SK-N-SH (cell line): ENCODE measurements around the gene WDR44. TPM values are rescaled to one million over a fixed set of nuclear protein-coding genes. Genes with fewer than 3 reads are reported as not detected.

Source experiments
- CTCF ChIA-PET: fragments of 300-600, 350-600 bp; formaldehyde crosslinking; extraction: SDS; loops from one replicate; lab custom pipeline; 2021; lab: Yijun Ruan, JAX
- POLR2A ChIA-PET: fragments of 350-600 bp; sonication (Branson Sonifier 250); formaldehyde crosslinking; extraction: SDS; loops from one replicate; lab custom pipeline; 2020; ENCODE audit warnings: antibody characterized with exemption, inconsistent platforms; lab: Yijun Ruan, JAX
- DNase-seq: peaks from one replicate; pipeline ENCODE4 v3.0.0; 2012
- H2AFZ ChIP-seq: fragments of 200-600 bp; sonication (generic); 2 replicates; pipeline ENCODE4 v1.8.1; 2016; ENCODE audit warnings: antibody characterized with exemption, mild to moderate bottlenecking, low read depth
- H3F3A ChIP-seq: fragments of 200-600 bp; sonication (generic); replicated peaks from 2 replicates; pipeline ENCODE3; 2016; ENCODE audit warnings: antibody characterized with exemption, mild to moderate bottlenecking; ENCODE audit not compliant: insufficient read depth
- H3K27ac ChIP-seq, 2 experiments: fragments of 200-500 bp in 1 of 2; fragments of 200-600 bp in 1 of 2; sonication (Bioruptor generic) in 1 of 2; sonication (generic), shearing (Covaris generic) in 1 of 2; 2 replicates each; pipeline versions ENCODE4 v1.5.1 to v1.6.1; 2014 to 2016; ENCODE audit warnings: low read depth in 2 of 2, inconsistent platforms in 1 of 2, low read length in 1 of 2, mild to moderate bottlenecking in 1 of 2, mixed read lengths in 1 of 2
- H3K27me3 ChIP-seq: fragments of 200-600 bp; sonication (generic), shearing (Covaris generic); 2 replicates; pipeline ENCODE4 v1.6.1; 2016; ENCODE audit warnings: mixed run types; ENCODE audit not compliant: insufficient read depth
- H3K36me3 ChIP-seq, 2 experiments: fragments of 200-500 bp in 1 of 2; fragments of 200-600 bp in 1 of 2; sonication (Bioruptor generic) in 1 of 2; sonication (generic) in 1 of 2; replicated peaks in 1 of 2; 2 replicates each; pipeline versions ENCODE3 to v1.5.1; 2014 to 2016; ENCODE audit warnings: low read length in 1 of 2, mild to moderate bottlenecking in 1 of 2; ENCODE audit not compliant: insufficient read depth in 2 of 2, control insufficient read depth in 1 of 2
- H3K4me1 ChIP-seq, 2 experiments: fragments of 200-500 bp in 1 of 2; fragments of 200-600 bp in 1 of 2; sonication (Bioruptor generic) in 1 of 2; sonication (generic), shearing (Covaris generic) in 1 of 2; 2 replicates each; pipeline versions ENCODE4 v1.5.1 to v1.6.1; 2014 to 2016; ENCODE audit warnings: low read depth in 1 of 2, low read length in 1 of 2, mixed run types in 1 of 2; ENCODE audit not compliant: insufficient read depth in 2 of 2, control insufficient read depth in 1 of 2
- H3K4me2 ChIP-seq: fragments of 200-600 bp; sonication (generic), shearing (Covaris generic); 2 replicates; pipeline ENCODE4 v1.6.1; 2017; ENCODE audit warnings: mixed run types
- H3K4me3 ChIP-seq, 2 experiments: fragments of 200-500 bp in 1 of 2; fragments of 200-600 bp in 1 of 2; sonication (Bioruptor generic) in 1 of 2; sonication (generic), shearing (Covaris generic) in 1 of 2; 2 replicates each; pipeline versions ENCODE4 v1.5.1 to v1.8.1; 2014 to 2016; ENCODE audit warnings: low read depth in 2 of 2, inconsistent platforms in 1 of 2, low read length in 1 of 2, mild to moderate bottlenecking in 1 of 2, mixed read lengths in 1 of 2, moderate library complexity in 1 of 2
- H3K79me2 ChIP-seq: fragments of 200-600 bp; sonication (generic); 2 replicates; pipeline ENCODE4 v1.8.1; 2017; ENCODE audit warnings: mild to moderate bottlenecking; ENCODE audit not compliant: insufficient read depth
- H3K9ac ChIP-seq: fragments of 200-600 bp; sonication (generic); 2 replicates; pipeline ENCODE4 v1.6.1; 2017; ENCODE audit warnings: mixed run types
- H3K9me2 ChIP-seq: fragments of 200-600 bp; sonication (generic); 2 replicates; pipeline ENCODE4 v1.6.1; 2017; ENCODE audit warnings: mixed run types
- H3K9me3 ChIP-seq: fragments of 200-600 bp; sonication (generic); 2 replicates; pipeline ENCODE4 v1.6.1; 2017; ENCODE audit warnings: mixed run types, mild to moderate bottlenecking, moderate library complexity
- H4K20me1 ChIP-seq: fragments of 200-600 bp; sonication (generic); 2 replicates; pipeline ENCODE4 v1.6.1; 2017; ENCODE audit warnings: mild to moderate bottlenecking, mixed run types; ENCODE audit not compliant: insufficient read depth
- CHD2 ChIP-seq: fragments of 150-350 bp; IDR thresholded peaks from 2 replicates; pipeline ENCODE4 v1.6.1; 2018; ENCODE audit warnings: low read length; ENCODE audit not compliant: partially characterized antibody
- ELF1 ChIP-seq: IDR thresholded peaks from 2 replicates; pipeline ENCODE4 v1.4.0; 2012
- EP300 ChIP-seq, 2 experiments: IDR thresholded peaks; 2 replicates each; pipeline versions ENCODE4 v1.4.0 to v1.6.1; 2012; ENCODE audit warnings: borderline replicate concordance in 1 of 2, low read depth in 1 of 2, low read length in 1 of 2
- EZH2phosphoT487 ChIP-seq: fragments of 200-600 bp; sonication (generic); IDR thresholded peaks from 2 replicates; pipeline ENCODE4 v1.6.1; 2017; ENCODE audit warnings: low read depth, mixed run types, mild to moderate bottlenecking, antibody characterized with exemption, moderate library complexity, borderline replicate concordance
- FOSL2 ChIP-seq: IDR thresholded peaks from 2 replicates; pipeline ENCODE4 v1.4.0; 2012; ENCODE audit warnings: low read depth, mild to moderate bottlenecking, moderate library complexity, borderline replicate concordance
- GATA2 ChIP-seq: sonication (generic); formaldehyde crosslinking; IDR thresholded peaks from 2 replicates; pipeline ENCODE4 v1.5.0; 2020; ENCODE audit warnings: mild to moderate bottlenecking, missing genetic modification reagents
- MXI1 ChIP-seq: IDR thresholded peaks from 2 replicates; pipeline ENCODE4 v1.6.1; 2012; ENCODE audit warnings: mild to moderate bottlenecking, low read depth, low read length, improper control_type of control experiment
- NFIC ChIP-seq: IDR thresholded peaks from 2 replicates; pipeline ENCODE4 v1.4.0; 2012; ENCODE audit warnings: borderline replicate concordance
- NRF1 ChIP-seq: IDR thresholded peaks from 2 replicates; pipeline ENCODE4 v1.6.1; 2012; ENCODE audit warnings: low read depth, mild to moderate bottlenecking, low read length
- PBX3 ChIP-seq: IDR thresholded peaks from 2 replicates; pipeline ENCODE4; 2012
- POLR2AphosphoS5 ChIP-seq: IDR thresholded peaks from 2 replicates; pipeline ENCODE4 v1.6.1; 2012; ENCODE audit warnings: low read depth, low read length
- RCOR1 ChIP-seq: fragments of 150-350 bp; IDR thresholded peaks from 2 replicates; pipeline ENCODE4 v1.6.1; 2017; ENCODE audit warnings: antibody characterized with exemption, low read length
- RFX5 ChIP-seq: IDR thresholded peaks from 2 replicates; pipeline ENCODE4 v1.6.1; 2012; ENCODE audit warnings: mild to moderate bottlenecking, improper control_type of control experiment, low read length
- RXRA ChIP-seq: IDR thresholded peaks from 2 replicates; pipeline ENCODE4 v1.4.0; 2012; ENCODE audit warnings: low read depth, mild to moderate bottlenecking, borderline replicate concordance
- SMC3 ChIP-seq: IDR thresholded peaks from 2 replicates; pipeline ENCODE4 v1.6.1; 2012; ENCODE audit warnings: low read depth, low read length, improper control_type of control experiment
- TCF12 ChIP-seq: IDR thresholded peaks from 2 replicates; pipeline ENCODE4 v1.4.0; 2012
- TEAD4 ChIP-seq: IDR thresholded peaks from 2 replicates; pipeline ENCODE4 v1.4.0; 2012; ENCODE audit warnings: mild to moderate bottlenecking, borderline replicate concordance; ENCODE audit not compliant: insufficient read depth
- USF1 ChIP-seq: IDR thresholded peaks from 2 replicates; pipeline ENCODE4 v1.4.0; 2012; ENCODE audit warnings: low read depth, borderline replicate concordance
- USF2 ChIP-seq: fragments of 150-350 bp; IDR thresholded peaks from 2 replicates; pipeline ENCODE4 v1.6.1; 2017; ENCODE audit warnings: antibody characterized with exemption, low read length, low read depth, borderline replicate concordance
- WGBS: methylation state at CpG from one replicate; pipeline ENCODE4 v1.1.6; 2017; ENCODE audit warnings: low lambda C conversion rate; 5-methylcytosine and 5-hydroxymethylcytosine counted together
- polyA plus RNA-seq, 3 experiments: library from polyadenylated mRNA; depleted of rRNA; stranded (reverse); fragments of >200 nt; gene quantifications; 2 replicates each; pipeline ENCODE4 v1.2.3, GENCODE V29; 2012

The WDR44 gene
- polyA plus RNA-seq, 1 of the 3 experiments (the other 2 are of a cell fraction): 5.3 TPM

GRCh38 chrX:118355225-118355920, 9.5 kb downstream of the WDR44 start:
- WGBS: 33% methylated on average over 2 of the region's 2 CpGs
- peak overlapping the region in 1 of 2 experiments; percentile 36; a peak in 1 of 4 replicates for H3K27ac ChIP-seq
- TF ChIP-seq SMC3: no peak
- TF ChIP-seq NRF1: no peak
- no peak for TF ChIP-seq EZH2phosphoT487
- no peak for TF ChIP-seq MXI1
- no peak for TF ChIP-seq ELF1
- no peak for TF ChIP-seq POLR2AphosphoS5
- TF ChIP-seq TEAD4: no peak
- no peak for TF ChIP-seq EP300 (IDR thresholded peaks at IDR 0.05; ENCODE audit: borderline replicate concordance in 1 of 2, low read depth in 1 of 2, low read length in 1 of 2)
- no peak for TF ChIP-seq CHD2
- TF ChIP-seq TCF12: no peak
- no peak for TF ChIP-seq GATA2
- TF ChIP-seq RCOR1: no peak
- TF ChIP-seq USF1: no peak
- TF ChIP-seq RFX5: no peak
- TF ChIP-seq RXRA: no peak
- TF ChIP-seq PBX3: no peak
- no peak for TF ChIP-seq NFIC
- no peak for TF ChIP-seq FOSL2
- TF ChIP-seq USF2: no peak
- H3K27me3 ChIP-seq: no peaks in the 10 kb centered on the region
- H3K9me3 ChIP-seq: no peaks in the 10 kb centered on the region
- CTCF ChIA-PET: no interaction called here
- no peaks in the 10 kb centered on the region for H3K9me2 ChIP-seq
- DNase-seq: no peak
- no peak overlapping the region for H3K4me2 ChIP-seq
- peaks cover 86% of the 10 kb centered on the region for H3K79me2 ChIP-seq
- H3K9ac ChIP-seq: no peak overlapping the region
- H3F3A ChIP-seq: peaks cover 5% of the 10 kb centered on the region
- H3K36me3 ChIP-seq: no peaks in the 10 kb centered on the region
- no peak overlapping the region for H2AFZ ChIP-seq
- H4K20me1 ChIP-seq: peaks cover 68% of the 10 kb centered on the region
- H3K4me1 ChIP-seq: peaks cover 0 to 4% of the 10 kb centered on the region in 2 experiments; a peak in 1 of 4 replicates
- no peak overlapping the region for H3K4me3 ChIP-seq
- POLR2A ChIA-PET: no interaction called here
